IMR-90 (cell line): ENCODE measurements around the gene SARDH. TPM values are rescaled to one million over a fixed set of nuclear protein-coding genes. Genes with fewer than 3 reads are reported as not detected.
A peak's percentile ranks its signal among the peaks of the same experiment; 100 is the strongest.

Experiments used
- ATAC-seq: fragments of 200-7000 bp; cut with Tn5 transposase; 2 replicates; pipeline ENCODE4 v1.9.1; 2020; ENCODE audit warnings: low read depth, mild to moderate bottlenecking, moderate library complexity
- BruUV-seq: library from RNA; stranded (reverse); fragments of 400-500 nt; replicated peaks from 2 replicates; lab custom pipeline; 2021; lab: Mats Ljungman, UMichigan
- CTCF ChIA-PET: fragments of 300-600 bp; formaldehyde crosslinking; extraction: SDS; loops from one replicate; lab custom pipeline; 2021; ENCODE audit warnings: antibody characterized with exemption; lab: Yijun Ruan, JAX
- POLR2A ChIA-PET: fragments of 300-600 bp; sonication (Branson Sonifier 250); formaldehyde crosslinking; loops from one replicate; lab custom pipeline; 2022; ENCODE audit warnings: antibody characterized with exemption; ENCODE audit not compliant: unreplicated experiment; lab: Charles Lee
- DNase-seq: peaks from one replicate; pipeline ENCODE4 v3.0.0; 2013
- H2AFZ ChIP-seq: replicated peaks from 2 replicates; pipeline ENCODE3; 2013; ENCODE audit warnings: low read length, mild to moderate bottlenecking; ENCODE audit not compliant: poor library complexity
- H2AK5ac ChIP-seq: 2 replicates; pipeline ENCODE4 v1.6.1; 2013; ENCODE audit warnings: low read depth, low read length, inconsistent platforms
- H2AK9ac ChIP-seq: replicated peaks from 2 replicates; pipeline ENCODE3; 2013; ENCODE audit warnings: mild to moderate bottlenecking, low read depth, low read length, moderate library complexity; ENCODE audit not compliant: poor library complexity
- H2BK120ac ChIP-seq: 2 replicates; pipeline ENCODE4 v1.6.1; 2013; ENCODE audit warnings: low read depth, low read length, inconsistent platforms
- H2BK15ac ChIP-seq: 3 replicates; pipeline ENCODE4 v1.6.1; 2013; ENCODE audit warnings: low read depth, low read length, inconsistent platforms
- H2BK20ac ChIP-seq: 2 replicates; pipeline ENCODE4 v1.6.1; 2013; ENCODE audit warnings: low read depth, mild to moderate bottlenecking, inconsistent platforms, low read length, moderate library complexity
- H2BK5ac ChIP-seq: 2 replicates; pipeline ENCODE4 v1.6.1; 2013; ENCODE audit warnings: mild to moderate bottlenecking, low read depth, low read length, inconsistent platforms; ENCODE audit not compliant: poor library complexity, severe bottlenecking
- H3K14ac ChIP-seq: replicated peaks from 2 replicates; pipeline ENCODE4 v1.6.1; 2013; ENCODE audit warnings: low read depth, low read length, inconsistent platforms
- H3K18ac ChIP-seq: 2 replicates; pipeline ENCODE4 v1.6.1; 2013; ENCODE audit warnings: low read depth, low read length, control low read depth
- H3K23ac ChIP-seq: 2 replicates; pipeline ENCODE4 v1.6.1; 2013; ENCODE audit warnings: low read depth, low read length, inconsistent platforms
- H3K27ac ChIP-seq: 2 replicates; pipeline ENCODE4 v1.5.1; 2013; ENCODE audit warnings: mild to moderate bottlenecking, control low read depth, low read length; ENCODE audit not compliant: insufficient read depth
- H3K27me3 ChIP-seq: 2 replicates; pipeline ENCODE4 v1.6.1; 2013; ENCODE audit warnings: low read length; ENCODE audit not compliant: control insufficient read depth, insufficient read depth
- H3K36me3 ChIP-seq: 2 replicates; pipeline ENCODE4 v1.6.1; 2013; ENCODE audit warnings: low read length, mixed read lengths; ENCODE audit not compliant: control insufficient read depth, insufficient read depth
- H3K4ac ChIP-seq: 2 replicates; pipeline ENCODE4 v1.6.1; 2013; ENCODE audit warnings: low read depth, low read length, inconsistent platforms
- H3K4me1 ChIP-seq: 2 replicates; pipeline ENCODE4 v1.6.1; 2013; ENCODE audit warnings: low read length, mixed read lengths; ENCODE audit not compliant: control insufficient read depth, insufficient read depth
- H3K4me2 ChIP-seq: 2 replicates; pipeline ENCODE4 v1.6.1; 2013; ENCODE audit warnings: low read depth, mild to moderate bottlenecking, control low read depth, low read length, moderate library complexity
- H3K4me3 ChIP-seq: 2 replicates; pipeline ENCODE4 v1.5.1; 2013; ENCODE audit warnings: low read depth, mild to moderate bottlenecking, control low read depth, low read length, moderate library complexity; ENCODE audit not compliant: insufficient read depth
- H3K56ac ChIP-seq: 2 replicates; pipeline ENCODE4 v1.6.1; 2013; ENCODE audit warnings: low read length, inconsistent platforms; ENCODE audit not compliant: insufficient read depth; ENCODE audit errors: extremely low read depth
- H3K79me1 ChIP-seq, 2 experiments: 2 replicates each; pipeline ENCODE4 v1.6.1; 2013; ENCODE audit warnings: low read length in 2 of 2, inconsistent platforms in 1 of 2, low read depth in 1 of 2
- H3K9ac ChIP-seq: 2 replicates; pipeline ENCODE4 v1.6.1; 2013; ENCODE audit warnings: low read depth, low read length, control low read depth
- H3K9me1 ChIP-seq: 2 replicates; pipeline ENCODE4 v1.6.1; 2013; ENCODE audit warnings: low read length, inconsistent platforms; ENCODE audit not compliant: insufficient read depth
- H3K9me3 ChIP-seq: 2 replicates; pipeline ENCODE4 v1.6.1; 2013; ENCODE audit warnings: low read length; ENCODE audit not compliant: control insufficient read depth, insufficient read depth
- H4K20me1 ChIP-seq: 2 replicates; pipeline ENCODE4 v1.6.1; 2013; ENCODE audit warnings: low read length, inconsistent platforms; ENCODE audit not compliant: insufficient read depth
- H4K5ac ChIP-seq: 2 replicates; pipeline ENCODE4 v1.6.1; 2013; ENCODE audit warnings: mild to moderate bottlenecking, low read depth, low read length, control low read depth
- H4K8ac ChIP-seq, 2 experiments: 2 replicates each; pipeline ENCODE4 v1.6.1; 2013; ENCODE audit warnings: low read depth in 2 of 2, low read length in 2 of 2, control low read depth in 1 of 2, inconsistent platforms in 1 of 2
- H4K91ac ChIP-seq: 2 replicates; pipeline ENCODE4 v1.6.1; 2013; ENCODE audit warnings: low read depth, low read length, inconsistent platforms; ENCODE audit not compliant: insufficient read depth
- BHLHE40 ChIP-seq: fragments of 150-350 bp; IDR thresholded peaks from 2 replicates; pipeline ENCODE4 v1.6.1; 2016; ENCODE audit warnings: mild to moderate bottlenecking, low read depth, low read length
- CEBPB ChIP-seq: IDR thresholded peaks from 2 replicates; pipeline ENCODE4 v1.6.1; 2012; ENCODE audit warnings: low read depth, low read length, improper control_type of control experiment
- CHD1 ChIP-seq: IDR thresholded peaks from 2 replicates; pipeline ENCODE4 v1.6.1; 2012; ENCODE audit warnings: low read depth, low read length, improper control_type of control experiment
- CTCF ChIP-seq: conservative IDR thresholded peaks from 2 replicates; pipeline ENCODE4 v1.5.1; 2012; ENCODE audit warnings: mild to moderate bottlenecking, low read depth, low read length, improper control_type of control experiment
- FOS ChIP-seq: fragments of 150-350 bp; IDR thresholded peaks from 2 replicates; pipeline ENCODE4 v1.6.1; 2016; ENCODE audit warnings: low read depth, low read length
- MXI1 ChIP-seq: IDR thresholded peaks from 2 replicates; pipeline ENCODE4 v1.6.1; 2012; ENCODE audit warnings: low read depth, mild to moderate bottlenecking, low read length, moderate library complexity, borderline replicate concordance
- NFE2L2 ChIP-seq: fragments of 150-350 bp; IDR thresholded peaks from 2 replicates; pipeline ENCODE4 v1.6.1; 2016; ENCODE audit warnings: low read depth, mild to moderate bottlenecking, low read length
- POLR2A ChIP-seq: IDR thresholded peaks from 2 replicates; pipeline ENCODE4 v1.6.1; 2012; ENCODE audit warnings: mild to moderate bottlenecking, low read depth, low read length
- RAD21 ChIP-seq: IDR thresholded peaks from 2 replicates; pipeline ENCODE4 v1.6.1; 2012; ENCODE audit warnings: low read length, improper control_type of control experiment
- RCOR1 ChIP-seq: IDR thresholded peaks from 2 replicates; pipeline ENCODE4 v1.6.1; 2012; ENCODE audit warnings: mild to moderate bottlenecking, low read length, improper control_type of control experiment; ENCODE audit not compliant: insufficient replicate concordance
- SMC3 ChIP-seq: fragments of 150-350 bp; IDR thresholded peaks from 2 replicates; pipeline ENCODE4 v1.6.1; 2016; ENCODE audit warnings: low read depth, mild to moderate bottlenecking, antibody characterized with exemption, low read length, moderate library complexity
- WGBS, 2 experiments: methylation state at CpG; one replicate each; pipeline versions ENCODE4 v1.1.5 to v1.1.7; 2013; ENCODE audit warnings: missing lambda C conversion rate in 2 of 2; ENCODE audit not compliant: insufficient read length in 1 of 2; ENCODE audit errors: extremely low coverage in 2 of 2; 5-methylcytosine and 5-hydroxymethylcytosine counted together
- dilution Hi-C: fragments of 300-500 bp; cut with HindIII; formaldehyde crosslinking; loops from one replicate; pipeline ENCODE4 v1.14.3; 2018; ENCODE audit warnings: low sequenced_read_pairs; ENCODE audit not compliant: unreplicated experiment
- in situ Hi-C: fragments of 300-500 bp; cut with MboI; formaldehyde crosslinking; loops from 3 replicates; pipeline ENCODE4 v1.14.3; 2019; ENCODE audit warnings: low sequenced_read_pairs, inconsistent platforms, mixed read lengths
- intact Hi-C: fragments of 100-400 bp; cut with micrococcal nuclease; formaldehyde crosslinking; loops from 2 replicates; pipeline ENCODE4 v1.10.0; 2022
- polyA plus RNA-seq, 3 experiments: library from polyadenylated mRNA; depleted of rRNA; stranded (reverse); fragments of >200 nt; gene quantifications; 2 replicates each; pipeline ENCODE4 v1.2.3, GENCODE V29; 2012; ENCODE audit warnings: low replicate concordance in 1 of 3
- total RNA-seq: library from RNA; depleted of rRNA; stranded (reverse); fragments of >200 nt; gene quantifications from 2 replicates; pipeline ENCODE4 v1.2.3, GENCODE V29; 2012

The SARDH gene
- total and polyA plus RNA-seq, 2 of the 4 experiments (the other 2 are of a cell fraction): 5.0 to 7.5 TPM

GRCh38 chr9:133734590-133735414, 3.4 kb downstream of the SARDH start:
- Histone ChIP-seq H4K8ac (no peak overlapping the region), H2BK20ac (no peak overlapping the region), H4K5ac (no peak overlapping the region), H3K56ac (no peak overlapping the region), H2AK5ac (no peak overlapping the region), H3K9me1 (no peaks in the 10 kb centered on the region), H3K14ac (no peak overlapping the region), H3K27ac (no peak overlapping the region), H3K79me1 (no peaks in the 10 kb centered on the region), H3K36me3 (no peaks in the 10 kb centered on the region), H2BK5ac (no peak overlapping the region), H3K9ac (no peak overlapping the region), H2BK120ac (no peak overlapping the region), H3K23ac (no peak overlapping the region), H4K91ac (no peak overlapping the region), H3K4me1 (peaks cover 5% of the 10 kb centered on the region; the same call in 1 of the 2 replicates), H2AK9ac (no peak overlapping the region), H2AFZ (peak overlapping the region; percentile 51), H3K18ac (no peak overlapping the region), H3K4me3 (no peak overlapping the region), H3K4me2 (no peak overlapping the region), H3K9me3 (no peaks in the 10 kb centered on the region), H2BK15ac (no peak overlapping the region), H4K20me1 (no peaks in the 10 kb centered on the region), H3K4ac (no peak overlapping the region), H3K27me3 (no peaks in the 10 kb centered on the region)
- intact Hi-C loops (no loop called here), dilution Hi-C loops (no loop called here), in situ Hi-C loops (loop anchor here (10.0 kb wide), 1 partner anchor 200 kb away; the partner anchor contains the start of gene ADAMTSL2)
- no peak for ATAC-seq
- TF ChIP-seq RCOR1 (no peak), MXI1 (no peak), CEBPB (no peak), RAD21 (no peak), POLR2A (no peak), CTCF (no peak), FOS (no peak), NFE2L2 (no peak), BHLHE40 (no peak), CHD1 (no peak), SMC3 (no peak)
- DNase-seq: no peak
- ChIA-PET POLR2A (no interaction called here), CTCF (no interaction called here)
- WGBS, 2 experiments: no CpG with 5 or more reads among the region's 23 CpGs
- BruUV-seq: no TSS peak
